GM08714 (cell line): ENCODE measurements around the gene NEURL3.
"Not testable (repeated sequence)": the region's sequence is repeated elsewhere in the genome, so short reads cannot be mapped to it uniquely, and the experiment has no call there.

ENCODE experiments used
- H3K4me3 ChIP-seq: fragments of 200-500 bp; sonication (Bioruptor generic); 2 replicates; pipeline ENCODE4 v1.5.1; 2014; ENCODE audit warnings: mild to moderate bottlenecking, low read length, inconsistent platforms
- ZNF274 ChIP-seq: IDR thresholded peaks from 2 replicates; pipeline ENCODE4 v1.6.1; 2012; ENCODE audit warnings: mild to moderate bottlenecking, low read depth, low read length

NEURL3 gene

GRCh38 chr2:96499061-96499960, 5.8 kb downstream of the NEURL3 start:
- no peak for TF ChIP-seq ZNF274
- no peak overlapping the region for H3K4me3 ChIP-seq

- not testable (repeated sequence) for H3K4me3 ChIP-seq
These were observed 6.5 kb downstream of the NEURL3 start for GRCh38 chr2:96498611-96499010.

GRCh38 chr2:96498021-96498431, 7.1 kb downstream of the NEURL3 start:
- no peak for TF ChIP-seq ZNF274
- H3K4me3 ChIP-seq, result no peak overlapping the region

- no peak overlapping the region for H3K4me3 ChIP-seq
These were observed 9.1 kb downstream of the NEURL3 start for GRCh38 chr2:96495982-96496629.

GRCh38 chr2:96494188-96494587, 11.0 kb downstream of the NEURL3 start:
- no peak for TF ChIP-seq ZNF274
- H3K4me3 ChIP-seq, result no peak overlapping the region

More at GRCh38 chr2:96495982-96496629, 9.1 kb downstream of the NEURL3 start:
- no peak for TF ChIP-seq ZNF274

GRCh38 chr2:96493072-96493471, 12.1 kb downstream of the NEURL3 start:
- TF ChIP-seq ZNF274, result no peak

GRCh38 chr2:96491860-96492497, 13.2 kb downstream of the NEURL3 start:
- no peak for TF ChIP-seq ZNF274
- H3K4me3 ChIP-seq, result no peak overlapping the region

More at GRCh38 chr2:96493072-96493471, 12.1 kb downstream of the NEURL3 start:
- no peak overlapping the region for H3K4me3 ChIP-seq

- no peak for TF ChIP-seq ZNF274
- no peak overlapping the region for H3K4me3 ChIP-seq
These were observed 15.5 kb downstream of the NEURL3 start for GRCh38 chr2:96489663-96490062.

- H3K4me3 ChIP-seq, result no peak overlapping the region
- no peak for TF ChIP-seq ZNF274
These were observed 15.9 kb downstream of the NEURL3 start for GRCh38 chr2:96489261-96489660.

- peak overlapping the region; percentile 74; the same call in 1 of the 2 replicates for H3K4me3 ChIP-seq
- TF ChIP-seq ZNF274, result no peak
These were observed 18.5 kb downstream of the NEURL3 start for GRCh38 chr2:96486696-96487095.

- peak overlapping the region; percentile 74; the same call in 1 of the 2 replicates for H3K4me3 ChIP-seq
- no peak for TF ChIP-seq ZNF274
These were observed 19.2 kb downstream of the NEURL3 start for GRCh38 chr2:96485751-96486651.

GRCh38 chr2:96485350-96485749, 19.8 kb downstream of the NEURL3 start:
- TF ChIP-seq ZNF274, result no peak
- no peak overlapping the region for H3K4me3 ChIP-seq

- TF ChIP-seq ZNF274, result no peak
These were observed 21.1 kb downstream of the NEURL3 start for GRCh38 chr2:96484091-96484490.

GRCh38 chr2:96477458-96477857, 27.7 kb downstream of the NEURL3 start:
- no peak overlapping the region for H3K4me3 ChIP-seq
- no peak for TF ChIP-seq ZNF274

More at GRCh38 chr2:96484091-96484490, 21.1 kb downstream of the NEURL3 start:
- no peak overlapping the region for H3K4me3 ChIP-seq
